A204.1 (cell line): Measurements from ENCODE around the gene KCNG2.
A peak's percentile ranks its signal among the peaks of the same experiment; 100 is the strongest.

ENCODE experiments used
- FAIRE-seq: peaks from 2 replicates; lab custom pipeline; 2012; peaks lifted over from hg19 to GRCh38; lab: Jason Lieb, UNC

The KCNG2 gene

GRCh38 chr18:79926715-79927606 lies 129.2 kb downstream of the KCNG2 start:
- no peak for FAIRE-seq

- no peak for FAIRE-seq
These were observed 130.1 kb downstream of the KCNG2 start for GRCh38 chr18:79927607-79928562.

DNA sequence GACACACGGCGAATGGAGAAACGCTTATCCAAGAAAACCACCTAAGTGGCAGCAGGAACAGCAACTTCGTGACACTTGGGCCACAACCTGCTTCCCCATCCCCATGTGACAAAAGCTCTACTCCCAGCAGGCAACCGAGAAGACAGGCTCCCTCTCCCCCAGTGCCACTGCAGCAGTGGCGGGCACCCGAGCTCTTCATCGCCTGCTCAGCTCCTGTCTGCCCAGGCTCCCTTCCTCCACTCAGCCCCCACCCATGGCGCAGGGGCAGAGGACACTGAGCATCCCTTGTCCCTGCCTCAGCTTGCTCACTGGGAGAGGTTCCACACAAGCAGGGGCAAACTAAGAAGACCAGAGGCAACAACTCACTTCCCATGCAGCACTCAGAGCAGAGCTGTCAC lies 130.8 kb downstream of the KCNG2 start:
- FAIRE-seq = no peak

DNA sequence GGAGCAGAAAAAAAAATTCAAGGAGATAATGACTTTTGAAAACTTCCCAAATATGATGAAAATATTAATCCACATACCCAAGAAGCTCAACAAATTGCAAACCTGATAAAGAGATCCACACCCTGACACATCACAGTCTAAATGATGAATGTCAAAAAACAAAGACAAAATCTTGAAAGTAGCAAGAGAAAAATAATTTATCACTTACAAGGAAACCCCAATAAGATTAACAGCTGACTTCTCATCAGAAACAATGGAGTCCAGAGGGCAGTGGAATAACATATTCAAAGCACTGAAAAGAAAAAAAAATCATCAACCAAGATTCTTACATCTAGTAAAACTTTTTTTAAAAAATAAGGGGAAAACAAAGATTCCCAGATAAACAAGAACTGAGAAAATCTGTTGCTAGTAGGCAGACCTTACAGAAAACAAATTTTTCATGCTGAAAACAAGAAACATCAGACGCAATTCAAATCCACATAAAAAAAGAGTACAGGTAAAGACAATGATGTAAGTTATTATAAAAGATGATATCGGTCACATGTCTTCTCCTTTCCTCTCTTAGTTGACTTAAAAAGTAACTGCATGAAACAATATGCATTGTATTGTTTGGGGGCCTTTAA lies 132.4 kb downstream of the KCNG2 start:
- FAIRE-seq = peak; percentile 81

DNA sequence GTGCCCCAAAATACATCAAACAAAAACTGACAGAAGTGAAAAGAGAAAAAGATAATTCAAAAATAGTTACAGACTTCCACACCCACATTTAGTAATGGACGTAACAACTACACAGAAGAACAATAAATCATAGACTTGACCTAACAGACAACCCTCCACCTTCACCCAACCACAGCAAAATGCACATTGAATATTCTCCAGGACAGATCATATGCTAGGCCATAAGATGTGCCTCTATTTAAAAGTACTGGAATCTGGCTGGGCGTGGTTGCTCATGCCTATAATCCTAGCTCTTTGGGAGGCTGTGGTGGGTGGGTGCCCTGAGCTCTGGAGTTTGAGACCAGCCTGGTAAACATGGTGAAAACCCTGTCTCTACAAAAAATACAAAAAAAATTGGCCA lies 133.7 kb downstream of the KCNG2 start:
- FAIRE-seq = no peak

- FAIRE-seq = no peak
These were observed 135.2 kb downstream of the KCNG2 start for GRCh38 chr18:79932907-79933306.

DNA sequence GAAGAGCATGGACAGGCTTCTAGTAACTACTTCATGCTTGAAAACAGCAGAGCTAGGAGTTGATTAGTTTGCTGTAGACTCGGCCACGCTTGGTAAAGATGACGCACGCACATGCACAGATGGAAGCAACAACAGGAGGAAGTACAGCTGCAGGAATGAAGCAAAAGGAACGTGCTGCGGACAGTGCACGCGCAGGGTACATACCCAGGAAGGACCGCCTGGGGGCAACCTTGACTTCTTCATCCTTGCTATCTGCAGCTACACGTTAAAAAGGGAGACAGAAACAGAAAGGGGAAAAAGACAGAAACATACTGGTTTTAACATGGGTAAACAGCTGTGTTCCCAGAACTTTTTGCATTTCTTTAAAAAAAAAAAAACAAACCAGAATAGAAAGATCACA lies 136.0 kb downstream of the KCNG2 start:
- no peak for FAIRE-seq

DNA sequence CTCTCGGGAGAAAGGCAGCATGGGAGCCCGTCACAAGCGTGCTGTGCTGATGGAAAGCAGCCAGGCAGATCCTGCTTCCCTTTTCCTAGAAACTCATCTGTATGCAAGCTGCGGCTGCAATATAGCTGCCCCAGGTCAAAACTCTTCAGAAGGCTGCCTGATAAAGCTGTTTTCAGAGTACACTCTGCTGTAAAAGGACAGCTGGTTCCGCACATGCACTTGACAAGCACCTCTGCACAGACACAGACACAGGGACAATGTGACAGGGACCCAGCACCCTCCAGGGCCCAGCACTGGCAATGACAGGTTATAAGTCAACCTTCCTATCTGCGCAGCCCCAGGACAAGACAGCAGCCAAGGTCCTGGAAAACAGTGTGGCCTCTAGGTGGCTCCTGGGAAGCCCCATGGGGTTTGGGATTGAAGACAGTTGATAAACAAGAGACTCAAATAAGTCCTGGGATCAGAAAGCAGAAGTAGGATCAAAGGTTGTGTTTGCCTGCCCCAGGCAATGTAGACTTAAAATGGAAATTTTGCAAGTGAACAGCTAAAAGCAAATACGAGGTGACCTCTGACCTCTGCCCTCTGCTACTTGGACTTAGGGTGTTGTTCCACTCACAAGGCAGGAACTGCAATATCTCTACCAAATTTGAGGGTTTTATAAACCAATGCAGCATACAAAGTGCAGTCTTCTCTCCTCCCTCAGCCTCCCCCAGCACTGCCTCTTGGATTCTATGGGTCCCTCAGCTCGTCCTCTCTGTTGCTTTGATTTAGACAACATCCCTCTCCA lies 136.8 kb downstream of the KCNG2 start:
- no peak for FAIRE-seq

DNA sequence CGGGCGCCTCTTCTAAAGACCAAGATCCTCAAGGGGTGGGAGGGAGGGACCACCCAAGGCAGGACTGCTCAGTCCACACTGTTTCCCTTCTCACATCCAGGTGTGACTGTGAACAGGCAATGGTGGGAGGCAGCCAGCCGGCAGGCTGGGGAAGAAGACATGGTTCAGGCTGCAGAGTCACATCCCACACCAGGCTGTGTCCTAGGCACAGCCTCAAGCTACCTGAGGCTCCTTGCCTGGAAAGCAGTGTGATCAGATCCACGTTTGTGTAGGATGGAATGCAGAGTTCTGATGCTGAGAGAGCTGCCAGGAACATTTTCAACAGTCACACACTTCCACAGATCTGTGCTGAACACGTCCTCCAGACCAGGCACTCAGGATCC lies 137.4 kb downstream of the KCNG2 start:
- no peak for FAIRE-seq

DNA sequence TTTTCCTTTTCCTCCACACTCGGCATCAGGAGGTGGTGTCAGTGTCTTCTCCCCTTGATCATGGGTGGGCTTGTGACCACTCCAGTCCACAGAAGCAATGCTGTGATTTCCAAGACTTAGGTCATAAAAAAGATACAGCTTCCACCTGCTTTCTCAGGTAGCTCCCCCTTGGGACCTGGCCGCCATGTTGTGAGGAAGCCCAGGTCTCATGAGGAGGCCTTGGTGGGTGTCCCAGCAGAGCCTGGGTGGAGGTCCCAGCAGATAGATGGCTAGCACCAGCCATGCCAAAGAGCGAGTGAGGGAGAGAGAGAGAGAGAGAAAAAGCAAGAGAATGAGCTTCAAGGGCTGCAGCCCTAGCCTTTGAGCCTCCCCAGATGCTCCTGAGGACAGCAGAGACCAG lies 137.8 kb downstream of the KCNG2 start:
- FAIRE-seq = no peak

GRCh38 chr18:79935925-79936324 lies 138.2 kb downstream of the KCNG2 start:
- FAIRE-seq = no peak

DNA sequence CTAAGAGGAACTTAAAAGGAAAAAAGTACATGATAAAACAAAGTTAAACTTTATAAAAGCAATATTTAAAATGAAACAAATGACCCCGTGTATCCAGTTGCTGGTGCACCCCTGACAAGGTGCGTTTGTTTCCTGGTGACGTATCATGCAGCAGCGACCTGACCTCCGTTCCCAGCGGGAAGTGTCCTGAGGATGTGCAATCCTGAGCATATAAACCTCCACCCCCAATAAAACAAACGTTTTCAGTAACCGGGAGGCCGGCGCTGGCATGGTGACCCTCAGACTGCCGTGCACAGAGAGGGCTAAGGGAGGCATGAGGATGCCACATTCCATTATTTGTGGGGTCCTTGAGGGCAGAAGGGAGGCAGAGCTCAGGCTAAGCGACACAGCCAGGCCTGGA lies 138.9 kb downstream of the KCNG2 start:
- FAIRE-seq = no peak

- no peak for FAIRE-seq
These were observed 139.5 kb downstream of the KCNG2 start for GRCh38 chr18:79937103-79937860.

DNA sequence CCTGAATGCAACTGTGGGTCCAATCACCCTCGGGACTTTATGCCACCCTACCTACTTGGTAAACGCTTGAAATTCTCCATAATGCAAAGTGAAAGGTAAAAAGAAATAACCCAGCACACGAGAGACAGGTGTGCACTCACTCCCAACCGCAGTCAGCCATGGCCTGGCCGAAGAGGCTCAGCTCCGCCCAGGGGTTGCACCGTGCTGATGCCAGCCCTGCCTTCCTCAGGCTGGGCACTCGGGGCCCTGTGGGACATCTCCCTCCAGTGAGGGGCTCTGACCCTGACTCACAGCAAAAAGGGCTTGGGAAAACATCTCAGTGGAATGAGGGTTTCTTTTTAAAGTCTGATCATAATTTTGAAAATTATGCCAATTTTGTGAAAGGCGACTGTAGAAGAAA lies 140.5 kb downstream of the KCNG2 start:
- no peak for FAIRE-seq

- no peak for FAIRE-seq
These were observed 141.4 kb downstream of the KCNG2 start for GRCh38 chr18:79939096-79939495.

GRCh38 chr18:79940126-79940813 lies 142.5 kb downstream of the KCNG2 start:
- FAIRE-seq = no peak

GRCh38 chr18:79940814-79941472 lies 143.2 kb downstream of the KCNG2 start:
- FAIRE-seq = no peak

- FAIRE-seq = no peak
These were observed 143.9 kb downstream of the KCNG2 start for GRCh38 chr18:79941473-79942119.

DNA sequence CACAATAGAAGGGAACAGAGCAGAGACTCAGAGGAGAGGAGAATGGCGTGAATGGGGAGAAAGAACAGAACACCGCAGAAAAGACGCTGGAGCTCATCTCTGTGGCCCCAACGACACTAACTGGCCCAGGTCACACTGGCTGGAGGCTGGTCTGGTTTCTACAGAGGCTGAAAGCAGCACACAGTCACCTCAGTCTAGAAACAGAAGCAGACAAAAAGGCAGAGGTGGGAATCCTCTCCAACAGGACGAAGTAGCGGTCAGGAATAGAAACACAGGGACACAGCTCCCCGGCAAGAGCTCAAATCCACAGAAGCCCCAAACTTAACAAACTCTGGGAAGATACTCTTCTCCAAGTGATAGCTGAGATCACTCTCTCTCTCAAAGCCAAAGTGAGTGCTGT lies 144.5 kb downstream of the KCNG2 start:
- FAIRE-seq = no peak
